ELF-1 (cell line): ENCODE measurements around the gene APBB1IP.
A peak's percentile ranks its signal among the peaks of the same experiment; 100 is the strongest.

ENCODE experiments used
- DNase-seq: peaks from one replicate; pipeline ENCODE4 v3.0.0-alpha.2; 2016; ENCODE audit warnings: low read depth, low spot score

Gene APBB1IP

DNA sequence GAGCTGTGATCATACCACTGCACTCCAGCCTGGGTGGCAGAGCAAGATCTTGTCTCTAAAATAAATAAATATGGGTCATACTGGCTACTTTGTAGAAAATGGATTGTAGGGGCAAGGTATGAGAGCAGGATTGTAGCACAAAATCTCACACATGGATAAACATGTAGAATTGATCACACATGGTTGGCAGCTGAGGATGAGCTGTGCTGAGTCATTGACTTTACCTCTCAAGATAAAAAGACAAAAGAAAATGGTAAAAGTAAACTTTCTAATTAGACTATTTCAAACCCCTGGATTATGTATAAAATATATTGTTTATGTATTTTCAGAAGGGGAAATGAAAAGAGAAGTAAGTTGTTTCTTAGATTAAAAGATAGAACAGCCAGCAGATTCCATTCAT is 69.3 kb downstream of the APBB1IP start:
- DNase-seq, result no peak

DNA sequence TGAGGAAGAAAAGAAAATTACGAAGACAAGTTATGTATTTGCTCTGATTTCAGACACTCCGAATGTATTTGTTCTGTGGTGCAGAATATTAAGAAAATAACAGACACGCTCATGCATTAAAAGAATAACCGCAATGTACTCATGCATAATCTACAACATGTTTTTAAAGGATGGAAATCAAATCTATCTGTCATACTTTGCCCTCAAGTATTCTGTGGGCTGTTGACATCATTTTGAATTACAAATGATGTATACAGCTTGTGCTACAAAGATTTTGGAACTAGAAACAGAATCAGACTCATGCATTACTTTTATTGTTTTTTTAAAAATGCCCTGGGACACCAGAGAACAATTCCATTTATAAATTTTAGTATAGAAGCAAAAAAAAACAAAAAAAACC is 69.9 kb downstream of the APBB1IP start:
- DNase-seq, result no peak

DNA sequence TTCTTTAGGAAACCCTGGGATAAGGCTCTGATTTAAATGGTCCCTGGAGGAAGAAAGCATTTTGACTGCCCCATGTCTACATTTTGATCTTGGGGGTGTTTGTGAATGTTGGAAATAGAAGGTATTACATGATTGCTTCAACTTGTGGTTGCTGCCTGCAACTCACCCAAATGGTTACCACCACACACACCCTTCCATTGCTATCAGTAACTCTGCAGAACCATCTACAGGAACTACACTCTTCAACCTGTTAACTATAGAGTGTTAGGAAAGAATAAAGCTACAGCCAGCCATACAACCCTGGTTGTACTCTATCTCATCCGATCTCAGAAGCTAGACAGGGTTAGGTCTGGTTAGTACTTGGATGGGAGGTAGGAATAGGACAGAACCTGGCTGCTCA is 71.2 kb downstream of the APBB1IP start:
- DNase-seq, result no peak

DNA sequence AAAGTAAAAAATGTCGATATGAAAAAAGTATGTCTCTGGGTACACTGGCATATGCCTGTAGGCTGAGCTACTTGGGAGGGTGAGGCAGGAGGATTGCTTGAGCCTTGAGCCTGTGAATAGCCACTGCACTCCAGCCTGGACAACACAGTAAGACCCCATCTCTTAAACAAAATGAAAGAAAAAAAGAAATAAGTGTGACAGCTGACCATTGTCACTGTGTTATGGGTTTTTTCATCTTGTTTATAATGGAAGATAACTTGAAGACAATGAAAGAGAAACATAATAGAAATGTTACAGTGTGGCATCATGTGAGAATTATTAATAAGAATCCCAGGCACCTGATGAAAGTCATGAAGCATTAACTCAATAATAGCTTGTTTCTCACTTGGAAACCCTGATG is 75.0 kb downstream of the APBB1IP start:
- DNase-seq, result no peak

DNA sequence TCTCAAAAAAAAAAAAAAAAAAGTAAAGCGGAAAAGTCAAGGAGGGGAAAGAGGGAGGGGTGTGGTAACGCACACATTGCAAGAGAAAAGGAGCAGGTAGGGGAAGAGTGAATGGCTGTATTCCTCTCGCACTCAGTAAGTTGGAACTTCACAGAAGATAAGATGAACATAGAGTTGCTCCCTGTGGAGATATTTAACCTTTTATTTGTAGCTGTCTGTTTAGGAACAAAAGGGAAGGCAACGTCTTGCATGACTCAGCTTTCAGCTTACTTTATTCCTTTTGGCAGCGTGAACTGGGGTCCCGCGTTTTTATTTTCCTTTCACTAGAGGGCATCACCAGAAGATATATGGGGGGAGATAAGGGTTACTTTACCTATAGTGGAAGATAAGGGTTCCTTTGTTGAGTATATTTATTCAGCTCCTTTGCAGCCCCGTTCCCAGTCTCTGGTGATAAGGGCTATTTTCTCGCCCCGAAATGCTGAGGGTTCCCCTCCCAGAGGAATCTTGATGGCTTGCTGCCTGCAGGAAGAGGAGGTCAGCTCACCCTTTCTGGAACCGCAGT is 78.5 kb downstream of the APBB1IP start:
- DNase-seq, result peak; percentile 41

DNA sequence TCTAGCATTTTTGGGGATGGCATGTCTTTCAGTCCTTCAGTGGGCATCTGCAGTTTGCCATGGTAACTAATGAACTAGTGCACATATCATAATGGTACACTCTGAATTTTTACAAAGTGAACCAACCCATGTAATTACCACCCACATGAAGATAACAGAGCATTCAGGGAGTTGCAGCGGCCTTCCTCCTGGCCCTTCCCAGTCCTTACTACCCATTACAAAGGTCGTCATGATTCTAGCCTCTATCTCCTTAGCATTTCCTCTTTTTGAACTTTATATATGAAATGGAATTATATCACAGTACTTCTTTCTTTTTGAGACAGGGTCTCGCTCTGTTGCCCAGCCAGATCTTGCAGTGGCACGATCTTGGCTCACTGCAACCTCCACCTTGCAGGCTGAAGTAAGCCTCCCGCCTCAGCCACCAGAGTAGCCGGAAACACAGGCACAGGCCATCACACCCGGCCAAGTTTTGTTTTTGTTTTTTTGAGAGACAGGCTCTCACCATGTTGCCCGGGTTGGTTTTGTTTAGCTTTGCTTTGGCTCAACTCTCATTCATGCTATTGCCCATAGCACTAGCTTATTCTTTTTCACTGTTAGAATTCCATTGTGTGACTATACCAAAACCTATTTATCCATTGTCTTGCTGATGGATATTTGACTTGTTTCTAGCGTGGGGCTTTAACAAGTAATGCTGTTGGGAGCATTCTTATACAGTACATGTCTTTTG is 79.2 kb downstream of the APBB1IP start:
- DNase-seq, result peak; percentile 10

DNA sequence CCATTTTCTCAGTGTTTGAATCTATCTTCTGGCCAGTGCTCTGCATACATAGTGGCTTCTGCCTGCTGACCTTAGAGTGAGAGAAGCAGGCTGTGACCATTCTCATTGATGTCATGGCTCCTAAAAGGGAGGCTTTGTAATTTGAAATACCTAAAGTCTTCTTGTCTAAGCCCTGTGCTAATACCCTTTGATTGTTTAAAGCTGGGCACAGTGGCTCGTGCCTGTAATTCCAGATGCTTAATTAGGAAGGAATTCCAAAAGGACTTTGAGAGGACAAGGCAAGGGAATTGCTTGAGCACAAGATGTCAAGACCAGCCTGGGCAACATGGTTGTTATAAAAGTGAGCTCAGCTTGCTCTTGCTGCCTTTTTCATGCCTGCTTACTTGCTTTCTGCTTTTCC is 81.7 kb downstream of the APBB1IP start:
- no peak for DNase-seq

DNA sequence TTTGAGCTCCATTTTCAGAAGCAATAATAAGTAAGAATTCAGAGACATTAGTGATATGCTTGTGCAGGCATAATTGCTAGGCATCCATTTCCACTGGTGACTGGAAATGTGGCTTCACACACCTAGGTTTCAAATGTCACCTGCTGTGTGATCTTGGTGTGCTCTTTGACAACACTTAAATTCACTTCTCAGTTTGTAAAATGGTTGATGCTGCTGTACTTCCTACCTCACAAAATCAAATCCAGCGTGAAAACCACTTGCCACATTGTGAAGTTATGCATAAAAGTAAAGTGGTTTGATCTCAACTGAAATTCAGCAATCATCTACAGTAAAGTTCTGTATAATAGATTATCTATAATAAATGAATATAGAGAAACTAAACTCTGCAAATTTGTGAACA is 82.4 kb downstream of the APBB1IP start:
- DNase-seq, result no peak

DNA sequence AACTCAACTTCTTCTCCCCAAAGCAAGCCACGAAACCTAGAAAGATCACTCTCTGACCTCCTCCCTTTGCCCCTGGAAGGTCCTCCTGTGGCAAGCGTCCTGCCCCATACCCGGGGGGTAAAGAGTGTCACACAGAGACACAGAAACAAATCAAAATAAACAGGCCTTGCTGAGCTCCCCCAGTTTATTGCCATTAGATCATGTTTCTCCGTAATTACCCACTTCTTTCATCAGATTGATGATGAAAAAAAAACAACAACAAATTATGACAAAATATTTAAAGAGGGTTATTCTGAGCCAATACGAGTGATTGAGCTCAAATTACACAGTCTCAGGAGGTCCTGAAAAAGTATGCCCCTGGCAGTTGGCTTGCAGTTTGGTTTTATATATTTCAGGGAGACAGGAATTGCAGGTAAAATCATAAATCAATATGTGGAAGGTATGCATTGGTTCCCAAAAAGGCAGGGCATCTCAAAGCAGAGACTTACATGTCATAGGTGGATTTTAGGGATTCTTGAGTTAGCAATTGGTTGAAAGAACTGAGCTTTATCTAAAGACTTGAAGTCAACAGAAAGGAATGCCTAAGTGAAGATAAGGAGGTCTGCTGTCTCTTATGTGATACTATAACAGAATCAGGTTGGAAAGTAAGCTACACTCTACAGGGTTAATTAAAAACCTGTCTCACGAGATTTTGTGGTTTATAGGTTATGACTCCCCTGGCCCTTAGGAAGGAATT is 86.2 kb downstream of the APBB1IP start:
- DNase-seq, result peak; percentile 17

DNA sequence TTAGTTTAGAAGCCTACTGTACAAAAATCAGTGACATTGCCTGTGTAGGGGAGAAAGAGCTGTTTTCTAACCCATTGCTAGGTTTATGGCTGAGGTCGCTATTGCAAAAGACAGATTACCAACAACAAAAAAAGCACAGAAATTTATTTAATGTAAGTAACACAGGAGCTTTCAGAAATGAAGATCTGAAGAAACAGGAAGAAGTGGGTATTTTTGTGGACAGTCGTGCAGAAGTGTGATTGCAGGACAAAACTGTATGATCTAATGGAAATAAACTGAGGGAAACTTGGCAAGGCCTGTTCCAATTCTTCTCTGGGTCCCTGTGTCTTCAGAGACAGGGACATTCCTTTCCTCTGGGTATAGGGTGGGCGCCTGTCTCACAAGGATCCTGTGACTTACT is 87.4 kb downstream of the APBB1IP start:
- no peak for DNase-seq

DNA sequence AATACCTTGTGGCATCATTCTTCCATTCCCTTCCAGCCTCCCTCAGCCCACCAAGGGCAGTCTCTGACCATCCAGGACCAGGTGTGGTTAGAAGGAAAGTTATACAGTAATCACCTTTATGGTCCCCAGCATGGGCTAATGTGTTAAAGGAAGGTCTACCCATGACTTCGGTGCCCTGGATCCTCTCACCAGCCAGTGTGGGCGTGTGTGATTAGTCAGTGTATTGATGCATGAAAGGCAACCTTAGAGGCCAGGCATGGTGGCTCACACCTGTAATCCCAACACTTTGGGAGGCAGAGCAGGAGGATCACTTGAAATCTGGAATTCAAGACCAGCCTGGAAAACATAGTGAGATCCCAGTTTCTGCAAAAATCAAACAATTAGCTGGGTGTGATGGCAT is 88.9 kb downstream of the APBB1IP start:
- no peak for DNase-seq

DNA sequence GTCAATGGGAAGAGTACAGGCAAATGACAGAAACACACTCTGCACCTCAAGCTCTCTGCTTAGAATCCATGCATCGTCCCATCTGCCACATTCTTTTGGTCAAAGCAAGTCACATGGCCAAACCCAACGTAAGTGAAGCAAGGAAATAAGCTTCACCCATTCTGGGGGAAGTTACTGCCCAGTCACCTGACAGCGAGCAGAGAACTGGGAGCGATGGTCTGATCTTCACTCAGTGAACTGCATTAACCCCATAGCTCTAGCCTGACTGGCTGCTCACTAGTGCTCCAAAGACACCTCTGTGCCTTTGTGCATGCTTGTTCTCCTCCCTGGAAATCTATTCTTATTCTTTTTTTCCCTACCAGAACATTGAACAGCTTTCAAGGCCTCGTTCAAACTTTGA is 89.9 kb downstream of the APBB1IP start:
- no peak for DNase-seq

DNA sequence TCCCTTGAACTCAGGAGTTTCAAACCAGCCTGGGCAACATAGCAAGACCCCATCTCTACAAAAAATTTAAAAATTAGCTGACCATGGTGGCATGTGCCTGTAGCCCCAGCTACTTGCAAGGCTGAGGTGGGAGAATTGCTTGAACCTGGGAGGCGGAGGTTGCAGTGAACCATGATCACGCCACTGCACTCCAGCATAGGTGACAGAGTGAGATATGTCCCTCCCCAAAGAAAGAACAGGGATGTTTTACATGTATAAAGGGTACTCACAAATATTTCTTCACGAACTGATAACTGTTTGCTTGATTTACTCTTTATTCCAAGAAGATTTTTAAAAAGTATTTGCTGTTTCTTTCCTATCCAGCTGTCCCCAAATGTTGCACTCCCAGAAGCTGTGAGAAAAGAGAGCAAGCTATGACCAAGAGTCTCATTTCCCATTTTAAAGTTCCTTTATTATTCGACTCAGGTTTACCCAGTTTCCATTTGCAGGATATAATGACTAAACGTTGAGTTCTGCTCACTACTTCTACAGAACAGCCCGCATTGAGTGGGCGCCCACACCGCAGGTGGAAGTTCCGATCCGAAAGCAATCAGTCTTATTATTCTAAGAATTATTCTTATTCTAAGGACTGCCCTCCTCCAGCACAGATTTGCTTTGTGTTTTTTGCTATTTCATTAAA is 90.7 kb downstream of the APBB1IP start:
- no peak for DNase-seq

DNA sequence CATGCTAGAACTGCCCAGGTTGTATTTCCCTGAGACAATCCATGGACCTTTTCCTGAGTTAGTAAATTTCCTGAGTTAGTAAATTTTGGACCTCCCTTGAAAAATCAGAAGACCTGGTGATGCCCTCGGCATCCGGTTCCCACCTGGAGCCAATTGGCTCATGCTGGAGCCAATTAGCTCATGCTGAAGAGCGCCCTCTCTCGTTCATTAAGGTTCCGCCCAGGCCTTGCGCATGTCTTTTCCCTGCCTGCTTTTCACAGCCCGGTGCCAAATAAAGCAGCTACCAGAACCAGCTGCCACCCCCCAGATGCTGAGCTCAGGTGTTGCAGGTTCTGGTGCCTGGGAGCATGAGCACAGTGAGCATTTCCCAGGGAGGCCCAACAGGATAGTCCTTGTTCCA is 96.2 kb downstream of the APBB1IP start:
- peak; percentile 59 for DNase-seq

DNA sequence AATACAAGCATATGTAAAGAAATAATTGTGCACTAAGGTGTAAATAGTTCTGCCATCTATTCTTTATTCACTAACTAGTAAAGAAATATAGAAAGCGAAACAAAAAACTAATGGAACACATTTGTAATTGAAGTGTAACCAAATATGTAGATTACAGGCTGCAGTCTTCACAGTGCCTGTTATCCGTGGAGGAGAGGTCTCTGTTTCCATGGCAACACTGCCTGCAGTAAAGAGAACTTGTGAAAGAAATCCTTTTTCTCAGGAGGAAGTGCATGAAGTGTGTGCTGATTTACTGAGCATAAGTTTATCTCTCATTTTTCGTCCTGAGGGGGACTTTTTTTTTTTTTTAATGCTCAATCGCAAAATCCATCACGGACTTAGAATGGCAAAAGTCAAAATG is 102.5 kb downstream of the APBB1IP start:
- no peak for DNase-seq

DNA sequence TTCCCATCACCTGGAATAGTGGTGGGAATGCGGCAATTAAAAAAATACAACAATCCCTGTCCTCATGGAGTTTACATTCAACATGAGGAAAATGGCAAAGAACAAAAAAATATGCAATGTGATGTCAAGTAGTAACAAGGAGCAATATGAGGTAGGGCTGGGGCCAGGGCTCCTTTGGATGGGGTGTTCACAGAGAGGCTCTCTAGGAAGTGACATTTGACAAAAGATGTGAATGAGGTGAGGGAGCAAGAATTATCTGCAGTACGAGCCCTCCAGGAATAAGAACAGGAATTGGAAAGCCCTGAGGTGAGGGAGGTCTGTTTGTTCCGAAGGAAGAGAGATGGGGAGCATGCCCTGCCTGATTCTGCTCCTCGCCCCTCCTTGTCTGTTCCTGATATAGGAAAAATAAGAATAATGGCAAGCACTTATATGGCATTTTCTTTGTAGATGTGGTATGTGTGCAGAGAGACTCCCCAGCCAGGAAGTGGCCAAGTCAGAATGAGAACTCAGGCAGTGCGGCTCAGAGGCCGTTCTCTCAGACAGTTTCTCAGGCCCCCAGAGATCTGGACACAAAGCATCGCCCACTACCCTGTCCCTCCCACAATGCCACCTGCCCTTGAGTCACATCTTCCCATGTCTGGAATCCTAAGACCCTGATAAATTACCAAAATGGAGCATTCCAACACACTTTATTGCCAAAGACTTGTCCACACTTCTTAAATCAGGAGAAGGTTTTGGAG is 105.6 kb downstream of the APBB1IP start:
- no peak for DNase-seq

DNA sequence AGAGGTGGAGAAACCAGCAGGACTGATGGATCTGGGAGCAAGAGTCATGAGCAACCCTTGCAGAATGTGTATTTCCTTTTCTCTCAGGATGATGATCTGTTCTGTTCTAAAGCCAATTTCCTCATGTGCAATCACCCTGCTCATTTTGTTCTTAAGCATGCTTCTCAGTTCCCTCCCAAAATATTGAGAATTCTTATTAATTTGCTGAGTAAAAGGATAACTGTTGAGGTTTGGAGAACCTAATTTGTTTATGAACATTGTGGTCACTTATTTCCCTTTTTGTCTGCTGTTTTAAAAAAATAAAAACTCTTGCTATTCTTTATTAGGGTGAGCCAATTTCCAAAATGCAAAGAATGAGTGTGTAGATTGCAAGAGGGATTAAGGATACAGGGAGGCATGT is 106.8 kb downstream of the APBB1IP start:
- DNase-seq, result no peak

DNA sequence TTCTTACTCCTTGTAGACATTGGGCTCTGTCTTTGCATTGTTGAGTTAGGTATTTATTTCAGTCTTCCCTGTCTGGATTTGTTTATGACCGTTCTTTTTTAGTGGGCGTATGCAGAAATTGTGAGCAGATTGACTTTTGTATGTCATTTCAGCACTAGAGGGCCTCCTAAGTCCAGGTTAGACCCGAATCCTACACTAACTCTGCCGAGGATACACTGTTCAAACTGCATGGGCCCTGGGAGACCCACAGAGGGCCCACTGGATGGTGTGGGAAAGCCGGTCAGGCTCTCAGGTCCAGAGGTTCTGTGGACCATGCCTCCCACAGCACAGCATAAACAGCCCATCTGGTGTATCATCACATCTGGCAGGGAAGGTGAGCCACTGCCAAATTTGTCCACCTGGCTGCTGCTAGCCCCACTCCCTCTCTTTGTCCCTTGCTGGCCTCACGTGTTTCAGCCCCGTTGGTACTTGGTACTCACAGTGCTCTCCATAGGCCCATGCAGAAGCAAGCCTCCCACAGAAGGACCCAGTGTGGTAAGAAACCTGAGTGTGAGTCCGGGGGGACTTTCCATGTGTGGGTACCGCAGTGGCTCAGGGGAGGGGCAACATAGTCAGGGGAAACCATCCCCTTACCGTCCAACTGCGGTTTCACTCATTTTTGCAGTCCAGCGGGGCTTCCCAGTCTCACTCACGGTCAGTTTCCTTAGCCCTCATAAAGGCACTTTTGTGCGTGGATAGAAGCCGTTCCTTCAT is 112.8 kb downstream of the APBB1IP start:
- peak; percentile 24 for DNase-seq

DNA sequence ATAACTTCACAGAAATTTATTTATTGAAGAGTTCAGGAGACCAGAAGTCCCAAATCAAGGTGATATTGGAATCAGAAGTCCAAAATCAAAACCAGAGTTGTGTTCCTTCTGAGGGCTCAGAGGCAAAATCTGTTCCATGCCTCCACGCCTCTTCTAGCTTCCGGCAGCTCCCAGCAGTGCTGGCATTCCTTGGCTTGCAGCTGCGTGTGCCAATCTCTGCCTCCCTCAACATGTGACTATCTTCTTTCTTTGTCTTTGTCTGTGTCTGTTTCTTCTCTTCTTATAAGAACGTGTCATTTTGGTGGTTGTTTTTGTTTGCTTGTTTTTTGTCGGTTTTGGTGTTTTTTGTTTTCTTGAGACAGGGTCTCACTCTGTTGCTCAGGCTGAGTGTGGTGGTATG is 116.1 kb downstream of the APBB1IP start:
- DNase-seq, result no peak

DNA sequence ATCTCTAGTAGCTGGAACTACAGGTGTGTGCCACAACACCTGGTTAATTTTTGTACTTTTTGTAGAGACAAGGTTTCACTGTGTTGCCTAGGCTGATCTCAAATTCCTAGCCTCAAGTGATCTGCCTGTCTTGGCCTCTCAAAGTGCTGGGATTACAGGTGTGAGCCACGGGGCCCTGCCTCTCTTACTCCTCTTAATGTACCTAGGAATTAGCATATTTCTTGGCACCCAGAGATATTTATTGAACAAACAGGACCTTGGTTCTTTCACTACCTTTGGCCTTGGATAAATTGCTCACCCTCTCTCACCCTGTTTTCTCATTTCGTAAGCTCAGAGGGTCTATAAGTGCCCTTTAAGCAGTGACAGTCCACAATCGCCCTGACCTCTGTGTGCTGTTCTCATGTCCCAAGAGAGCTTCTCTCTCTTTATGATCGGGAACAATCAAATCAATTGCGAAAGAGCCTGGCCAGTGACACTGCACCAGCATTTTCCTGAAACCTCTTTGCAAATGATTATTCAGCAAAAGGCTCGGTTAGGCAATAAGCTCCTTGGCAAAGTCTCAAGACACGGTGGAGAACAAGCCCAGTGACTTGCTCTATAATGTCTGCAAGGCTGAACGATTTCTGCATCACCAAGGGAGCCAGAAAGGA is 117.7 kb downstream of the APBB1IP start:
- no peak for DNase-seq
